ENCODE results near the gene TARP.

Gene TARP

DNA sequence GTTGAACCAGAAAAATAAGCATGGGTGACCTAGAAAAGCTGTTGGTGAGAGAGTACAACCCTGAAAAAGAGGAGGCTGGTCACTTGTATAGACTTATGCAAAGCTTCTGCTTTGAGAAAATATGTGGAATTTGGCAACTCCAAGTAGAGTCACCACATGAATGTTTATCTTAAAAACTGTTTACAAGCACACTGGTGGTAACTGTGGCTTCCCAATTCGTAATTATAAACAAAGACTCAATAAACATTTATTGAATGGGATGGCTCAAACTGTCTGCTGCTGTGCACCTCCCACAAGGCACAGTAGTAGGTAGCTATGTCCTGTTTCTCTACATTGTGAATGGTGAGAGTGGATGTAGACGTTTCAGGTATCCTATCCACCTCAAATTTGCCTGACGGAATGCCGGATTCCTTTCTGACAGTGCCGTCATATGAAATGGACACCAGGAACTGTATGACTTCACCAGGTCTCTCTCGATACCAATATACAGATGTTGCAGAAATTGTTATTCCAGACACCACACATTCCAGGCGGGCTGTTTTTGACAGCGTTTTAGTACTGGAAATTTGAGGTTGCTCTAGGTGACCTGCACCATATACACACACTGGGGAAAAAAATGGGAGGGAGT is 43.4 kb upstream of the TARP start:
- H3K27me3 ChIP-seq = no peaks in the 10 kb centered on the region
- TF ChIP-seq, protein P1, sequence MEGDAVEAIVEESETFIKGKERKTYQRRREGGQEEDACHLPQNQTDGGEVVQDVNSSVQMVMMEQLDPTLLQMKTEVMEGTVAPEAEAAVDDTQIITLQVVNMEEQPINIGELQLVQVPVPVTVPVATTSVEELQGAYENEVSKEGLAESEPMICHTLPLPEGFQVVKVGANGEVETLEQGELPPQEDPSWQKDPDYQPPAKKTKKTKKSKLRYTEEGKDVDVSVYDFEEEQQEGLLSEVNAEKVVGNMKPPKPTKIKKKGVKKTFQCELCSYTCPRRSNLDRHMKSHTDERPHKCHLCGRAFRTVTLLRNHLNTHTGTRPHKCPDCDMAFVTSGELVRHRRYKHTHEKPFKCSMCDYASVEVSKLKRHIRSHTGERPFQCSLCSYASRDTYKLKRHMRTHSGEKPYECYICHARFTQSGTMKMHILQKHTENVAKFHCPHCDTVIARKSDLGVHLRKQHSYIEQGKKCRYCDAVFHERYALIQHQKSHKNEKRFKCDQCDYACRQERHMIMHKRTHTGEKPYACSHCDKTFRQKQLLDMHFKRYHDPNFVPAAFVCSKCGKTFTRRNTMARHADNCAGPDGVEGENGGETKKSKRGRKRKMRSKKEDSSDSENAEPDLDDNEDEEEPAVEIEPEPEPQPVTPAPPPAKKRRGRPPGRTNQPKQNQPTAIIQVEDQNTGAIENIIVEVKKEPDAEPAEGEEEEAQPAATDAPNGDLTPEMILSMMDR (IDR thresholded peaks at IDR 0.05) = no peak
- no peak for TF ChIP-seq POLR2AphosphoS5 (IDR thresholded peaks at IDR 0.05; ENCODE audit: insufficient read depth in 1 of 2, low read depth in 1 of 2)
- no peak for TF ChIP-seq POLR2A (IDR thresholded peaks at IDR 0.05)
- no peak for DNase-seq (ENCODE audit: extremely low spot score in 2 of 2)
- no peaks in the 10 kb centered on the region for H3K9me3 ChIP-seq
- no peak overlapping the region for H3K4me3 ChIP-seq
- H3K36me3 ChIP-seq = no peaks in the 10 kb centered on the region
- peaks cover 8% of the 10 kb centered on the region for H3K4me1 ChIP-seq
- intact Hi-C loops (cut with DNase I) = no loop called here
- H3K27ac ChIP-seq = no peak overlapping the region

DNA sequence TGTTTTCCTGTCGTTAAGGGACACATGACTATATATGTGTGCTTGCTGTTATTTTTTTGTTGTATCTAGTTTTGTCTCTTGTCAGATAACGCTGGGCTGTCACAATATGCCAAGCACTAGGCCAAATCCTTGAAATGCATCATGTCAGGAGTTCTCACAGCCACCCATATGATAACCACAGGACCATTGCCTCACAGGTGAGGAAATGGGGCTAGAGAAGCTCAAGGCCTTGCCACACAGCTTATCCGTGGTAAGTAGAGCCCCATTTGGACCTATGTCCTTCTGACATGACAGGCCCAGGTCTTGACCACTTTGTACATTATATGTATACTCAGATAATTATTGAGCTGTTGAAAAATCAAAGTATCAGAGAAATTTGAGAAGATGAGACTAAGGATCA is 42.0 kb upstream of the TARP start:
- no peaks in the 10 kb centered on the region for H3K36me3 ChIP-seq
- no peak for DNase-seq (ENCODE audit: extremely low spot score in 2 of 2)
- no peaks in the 10 kb centered on the region for H3K27me3 ChIP-seq
- TF ChIP-seq POLR2AphosphoS5 (IDR thresholded peaks at IDR 0.05; ENCODE audit: insufficient read depth in 1 of 2, low read depth in 1 of 2) = no peak
- TF ChIP-seq POLR2A (IDR thresholded peaks at IDR 0.05) = no peak
- TF ChIP-seq, protein P1 (IDR thresholded peaks at IDR 0.05) = no peak
- H3K27ac ChIP-seq = no peak overlapping the region
- intact Hi-C loops (cut with DNase I) = no loop called here
- peaks cover 18% of the 10 kb centered on the region for H3K4me1 ChIP-seq
- no peak overlapping the region for H3K4me3 ChIP-seq
- no peaks in the 10 kb centered on the region for H3K9me3 ChIP-seq

DNA sequence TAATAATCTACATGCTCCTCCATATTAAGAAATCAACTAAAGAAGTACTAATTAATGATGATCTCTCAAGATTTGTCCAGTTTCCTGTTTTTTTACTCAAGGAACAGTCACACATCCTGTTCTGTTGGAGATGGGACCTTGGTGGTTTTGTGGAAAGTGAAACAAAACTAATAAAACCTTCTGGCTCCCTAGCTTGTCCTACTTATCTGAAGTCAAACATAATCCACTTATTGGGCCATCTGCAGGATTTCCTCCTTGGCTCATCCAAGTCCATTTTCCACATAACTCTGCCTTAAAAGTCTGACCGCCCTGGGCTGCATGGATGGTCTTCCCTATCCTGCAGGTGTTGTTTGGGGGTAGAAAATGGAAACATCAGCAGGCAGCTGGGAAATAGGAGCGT is 39.4 kb upstream of the TARP start:
- DNase-seq (ENCODE audit: extremely low spot score in 2 of 2) = no peak
- no peak overlapping the region for H3K4me3 ChIP-seq
- H3K9me3 ChIP-seq = no peaks in the 10 kb centered on the region
- intact Hi-C loops (cut with DNase I) = no loop called here
- H3K36me3 ChIP-seq = no peaks in the 10 kb centered on the region
- peaks cover 22% of the 10 kb centered on the region for H3K4me1 ChIP-seq
- TF ChIP-seq, protein P1 (IDR thresholded peaks at IDR 0.05) = no peak
- TF ChIP-seq POLR2A (IDR thresholded peaks at IDR 0.05) = no peak
- TF ChIP-seq POLR2AphosphoS5 (IDR thresholded peaks at IDR 0.05; ENCODE audit: insufficient read depth in 1 of 2, low read depth in 1 of 2) = no peak
- peak overlapping the region; percentile 24 for H3K27ac ChIP-seq
- H3K27me3 ChIP-seq = no peaks in the 10 kb centered on the region

DNA sequence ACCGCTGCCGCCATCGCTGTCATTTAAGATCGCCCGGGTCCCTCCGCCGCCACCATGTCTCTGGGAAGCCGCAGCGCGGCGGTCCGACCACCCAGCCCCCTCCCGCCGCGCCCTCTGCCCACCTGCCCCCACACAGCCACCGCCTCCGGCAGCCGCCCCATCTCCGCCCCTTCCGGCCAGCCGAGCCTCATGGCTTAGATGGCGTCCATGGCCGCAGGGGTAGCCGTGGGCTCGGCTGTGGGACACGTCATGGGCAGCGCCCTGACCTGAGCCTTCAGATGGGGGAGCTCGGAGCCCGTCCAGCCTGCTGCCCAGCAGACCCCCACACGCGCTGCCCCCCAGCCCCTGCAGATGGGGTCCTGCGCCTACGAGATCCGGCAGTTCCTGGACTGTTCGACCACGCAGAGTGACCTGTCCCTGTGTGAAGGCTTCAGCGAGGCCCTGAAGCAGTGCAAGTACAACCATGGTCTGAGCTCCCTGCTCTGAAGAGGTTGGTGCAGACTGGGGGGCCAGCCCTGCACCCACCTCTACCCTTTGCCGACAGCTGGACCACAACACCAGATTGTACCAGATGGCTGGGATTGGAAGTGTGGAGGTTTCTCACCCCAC is 38.0 kb upstream of the TARP start:
- TF ChIP-seq POLR2AphosphoS5 (IDR thresholded peaks at IDR 0.05; ENCODE audit: insufficient read depth in 1 of 2, low read depth in 1 of 2) = no peak
- no peak for TF ChIP-seq POLR2A (IDR thresholded peaks at IDR 0.05)
- TF ChIP-seq, protein P1 (IDR thresholded peaks at IDR 0.05) = no peak
- no peak for DNase-seq (ENCODE audit: extremely low spot score in 2 of 2)
- Histone ChIP-seq H3K36me3 (no peaks in the 10 kb centered on the region), H3K27ac (peak overlapping the region; percentile 70), H3K9me3 (no peaks in the 10 kb centered on the region), H3K4me1 (peaks cover 24% of the 10 kb centered on the region), H3K27me3 (no peaks in the 10 kb centered on the region), H3K4me3 (peak overlapping the region; percentile 43 to 44)
- intact Hi-C loops (cut with DNase I) = no loop called here

DNA sequence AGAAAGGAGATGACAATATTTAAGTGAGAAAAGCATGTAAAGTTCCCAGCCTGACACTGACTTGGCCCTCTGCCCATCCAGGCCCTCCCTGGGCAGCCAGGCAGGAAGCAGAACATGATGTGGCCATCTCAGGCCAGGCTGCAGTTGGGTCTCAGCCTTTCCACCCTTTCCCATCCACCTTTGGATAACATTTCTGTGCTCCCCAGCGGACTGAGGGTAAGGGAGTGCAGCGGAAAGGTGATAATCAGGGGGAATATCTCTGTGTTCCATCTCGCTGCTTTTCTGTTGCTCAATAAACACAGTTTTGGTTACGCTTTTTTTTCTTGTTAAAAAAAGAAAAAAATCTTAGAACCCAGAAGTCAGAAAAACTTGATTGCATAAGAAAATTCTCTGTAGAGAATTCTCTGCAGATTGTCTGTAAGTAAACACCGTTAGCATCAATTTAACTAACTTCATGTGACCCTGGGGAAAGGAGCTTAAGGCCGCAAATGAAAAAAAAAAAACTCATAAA is 37.2 kb upstream of the TARP start:
- Histone ChIP-seq H3K4me3 (peak overlapping the region in 1 of 2 donors; percentile 44), H3K4me1 (peaks cover 29% of the 10 kb centered on the region), H3K9me3 (no peaks in the 10 kb centered on the region), H3K27me3 (no peaks in the 10 kb centered on the region), H3K36me3 (no peaks in the 10 kb centered on the region), H3K27ac (peak overlapping the region; percentile 70)
- TF ChIP-seq POLR2A (IDR thresholded peaks at IDR 0.05) = no peak
- TF ChIP-seq POLR2AphosphoS5 (IDR thresholded peaks at IDR 0.05; ENCODE audit: insufficient read depth in 1 of 2, low read depth in 1 of 2) = peak; percentile 12 to 27
- intact Hi-C loops (cut with DNase I) = no loop called here
- no peak for DNase-seq (ENCODE audit: extremely low spot score in 2 of 2)

Measured in vagina (tissue), 2 donors.